Neural cell (in vitro differentiated cells): ENCODE measurements around the gene SPN. TPM values are rescaled to one million over a fixed set of nuclear protein-coding genes. Genes with fewer than 3 reads are reported as not detected.

ENCODE experiments used
- H2AFZ ChIP-seq: fragments of 200-600, 300-800 bp; sonication (generic), shearing (Covaris generic); 2 replicates; pipeline ENCODE4 v1.6.0; 2014; ENCODE audit warnings: low read depth, mild to moderate bottlenecking, antibody characterized with exemption, low read length, moderate library complexity
- H3F3A ChIP-seq: fragments of 200-600 bp; shearing (Covaris generic); 2 replicates; pipeline ENCODE4 v1.6.1; 2016; ENCODE audit warnings: mild to moderate bottlenecking, moderate library complexity, mixed read lengths, antibody characterized with exemption, low read length; ENCODE audit not compliant: insufficient read depth, poor library complexity, severe bottlenecking
- H3K27ac ChIP-seq: fragments of 200-600, 300-800 bp; sonication (generic), shearing (Covaris generic); 2 replicates; pipeline ENCODE4 v1.5.1; 2014; ENCODE audit warnings: mild to moderate bottlenecking, low read length, moderate library complexity
- H3K27me3 ChIP-seq: fragments of 300-800, 200-600 bp; sonication (generic), shearing (Covaris generic); 2 replicates; pipeline ENCODE4 v1.6.0; 2014; ENCODE audit warnings: mild to moderate bottlenecking, low read depth, low read length, moderate library complexity; ENCODE audit not compliant: insufficient read depth
- H3K36me3 ChIP-seq: fragments of 300-800, 200-600 bp; sonication (generic), shearing (Covaris generic); 2 replicates; pipeline ENCODE4 v1.5.1; 2014; ENCODE audit warnings: mild to moderate bottlenecking, antibody characterized with exemption, low read length, moderate library complexity; ENCODE audit not compliant: insufficient read depth
- H3K4me2 ChIP-seq: fragments of 300-800, 200-600 bp; sonication (generic), shearing (Covaris generic); 2 replicates; pipeline ENCODE4 v1.6.0; 2014; ENCODE audit warnings: mild to moderate bottlenecking, low read length
- H3K4me3 ChIP-seq: fragments of 300-800, 200-600 bp; sonication (generic), shearing (Covaris generic); 2 replicates; pipeline ENCODE4 v1.5.1; 2014; ENCODE audit warnings: mild to moderate bottlenecking, low read length, moderate library complexity
- H3K79me2 ChIP-seq: fragments of 200-600 bp; shearing (Covaris generic); replicated peaks from 2 replicates; pipeline ENCODE4 v1.6.0; 2014; ENCODE audit warnings: mild to moderate bottlenecking, low read length, moderate library complexity; ENCODE audit not compliant: insufficient read depth
- H3K9ac ChIP-seq: fragments of 300-800, 200-600 bp; sonication (generic), shearing (Covaris generic); 2 replicates; pipeline ENCODE4 v1.6.1; 2016; ENCODE audit warnings: mild to moderate bottlenecking, low read length, mixed read lengths
- H3K9me2 ChIP-seq: fragments of 200-600 bp; shearing (Covaris generic); 2 replicates; pipeline ENCODE4 v1.6.1; 2016; ENCODE audit warnings: mild to moderate bottlenecking, low read length, mixed read lengths; ENCODE audit not compliant: insufficient read depth
- H3K9me3 ChIP-seq: fragments of 200-600, 300-800 bp; sonication (generic), shearing (Covaris generic); 2 replicates; pipeline ENCODE4 v1.6.1; 2016; ENCODE audit warnings: mild to moderate bottlenecking, mixed run types, low read length, moderate library complexity, mixed read lengths
- H4K20me1 ChIP-seq: fragments of 200-600 bp; shearing (Covaris generic); 2 replicates; pipeline ENCODE4 v1.6.1; 2016; ENCODE audit warnings: mild to moderate bottlenecking, mixed run types; ENCODE audit not compliant: insufficient read depth
- EP300 ChIP-seq: fragments of 450-650 bp; conservative IDR thresholded peaks from 2 replicates; pipeline ENCODE4 v1.6.1; 2014; ENCODE audit warnings: antibody characterized with exemption, mild to moderate bottlenecking, moderate library complexity; ENCODE audit not compliant: poor library complexity, severe bottlenecking
- EZH2 ChIP-seq: fragments of 200-600, 300-800 bp; shearing (Covaris generic), sonication (generic); IDR thresholded peaks from 2 replicates; pipeline ENCODE4 v1.6.1; 2014; ENCODE audit warnings: antibody characterized with exemption, low read length, borderline replicate concordance, mild to moderate bottlenecking; ENCODE audit not compliant: insufficient read depth, poor library complexity, severe bottlenecking
- MXI1 ChIP-seq: fragments of 450-650 bp; conservative IDR thresholded peaks from 2 replicates; pipeline ENCODE4 v1.6.1; 2014; ENCODE audit warnings: antibody characterized with exemption, mild to moderate bottlenecking; ENCODE audit not compliant: poor library complexity, severe bottlenecking
- POLR2AphosphoS5 ChIP-seq: IDR thresholded peaks from 2 replicates; pipeline ENCODE4 v1.6.1; 2012
- RAD21 ChIP-seq: fragments of 450-650 bp; conservative IDR thresholded peaks from 2 replicates; pipeline ENCODE4 v1.6.1; 2014; ENCODE audit warnings: antibody characterized with exemption, mild to moderate bottlenecking, moderate library complexity
- REST ChIP-seq: IDR thresholded peaks from 2 replicates; pipeline ENCODE4 v1.6.1; 2012; ENCODE audit warnings: borderline replicate concordance
- SMC3 ChIP-seq: fragments of 450-650 bp; conservative IDR thresholded peaks from 2 replicates; pipeline ENCODE4 v1.6.1; 2014; ENCODE audit warnings: antibody characterized with exemption, mild to moderate bottlenecking, moderate library complexity; ENCODE audit not compliant: poor library complexity
- TAF1 ChIP-seq: IDR thresholded peaks from 2 replicates; pipeline ENCODE4 v1.6.1; 2012; ENCODE audit warnings: low read depth
- polyA plus RNA-seq: library from polyadenylated mRNA; depleted of rRNA; stranded (reverse); fragments of >200 nt; gene quantifications from 2 replicates; pipeline ENCODE4 v1.2.3, GENCODE V29; 2014
- TF ChIP-seq, protein P1 (sequence below): fragments of 450-650 bp; IDR thresholded peaks from 2 replicates; pipeline ENCODE4 v1.5.1; 2014; ENCODE audit warnings: antibody characterized with exemption, mild to moderate bottlenecking, moderate library complexity; ENCODE audit not compliant: poor library complexity, severe bottlenecking

Gene SPN
- polyA plus RNA-seq, 1 donor from 2014 or later: 0.09 TPM

DNA sequence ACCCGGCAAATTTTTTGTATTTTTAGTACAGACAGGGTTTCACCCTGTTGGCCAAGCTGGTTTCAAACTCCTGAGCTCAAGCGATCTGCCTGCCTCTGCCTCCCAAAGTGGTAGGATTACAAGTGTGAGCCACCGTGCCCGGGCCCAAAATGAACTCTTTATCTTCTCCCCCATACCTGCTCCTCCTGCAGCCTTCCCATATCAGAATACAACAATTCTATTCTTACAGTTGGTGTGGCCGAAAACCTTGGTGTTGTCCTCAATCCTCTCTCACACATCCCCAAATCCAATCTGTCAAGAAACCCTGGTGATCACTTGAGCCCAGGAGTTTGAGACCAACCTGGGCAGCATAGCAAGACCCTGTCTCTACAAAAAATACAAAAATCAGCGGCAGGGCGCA is 19.5 kb upstream of the SPN start (continued):
- no peak for TF ChIP-seq REST
- TF ChIP-seq RAD21: no peak

DNA sequence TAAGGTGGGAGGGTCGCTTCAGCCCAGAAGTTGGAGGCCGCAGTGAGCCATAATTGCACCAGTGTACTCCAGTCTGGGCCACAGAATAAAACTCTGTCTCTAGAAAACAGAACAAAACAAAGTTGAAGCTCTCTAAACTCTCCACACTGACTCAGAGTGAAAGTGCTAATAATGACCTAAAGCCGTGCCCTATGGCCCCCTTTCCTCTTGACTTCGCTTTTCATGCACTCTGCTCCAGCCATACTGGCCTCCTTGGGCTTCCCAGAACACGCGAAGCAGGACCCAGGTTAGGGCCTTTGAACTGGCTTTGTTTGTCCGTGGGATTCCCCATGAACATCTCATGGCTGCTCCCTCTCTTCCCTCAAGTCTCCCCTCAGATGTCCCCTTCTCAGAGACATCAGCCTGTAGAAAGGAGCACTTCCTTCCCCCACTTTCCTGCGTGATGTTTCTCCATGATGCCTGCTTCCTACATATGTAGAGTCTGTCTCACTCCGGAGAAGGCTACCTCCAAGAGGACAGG is 18.6 kb upstream of the SPN start:
- no peaks in the 10 kb centered on the region for H3K36me3 ChIP-seq
- H3F3A ChIP-seq: no peaks in the 10 kb centered on the region
- no peaks in the 10 kb centered on the region for H4K20me1 ChIP-seq
- TF ChIP-seq, protein P1, sequence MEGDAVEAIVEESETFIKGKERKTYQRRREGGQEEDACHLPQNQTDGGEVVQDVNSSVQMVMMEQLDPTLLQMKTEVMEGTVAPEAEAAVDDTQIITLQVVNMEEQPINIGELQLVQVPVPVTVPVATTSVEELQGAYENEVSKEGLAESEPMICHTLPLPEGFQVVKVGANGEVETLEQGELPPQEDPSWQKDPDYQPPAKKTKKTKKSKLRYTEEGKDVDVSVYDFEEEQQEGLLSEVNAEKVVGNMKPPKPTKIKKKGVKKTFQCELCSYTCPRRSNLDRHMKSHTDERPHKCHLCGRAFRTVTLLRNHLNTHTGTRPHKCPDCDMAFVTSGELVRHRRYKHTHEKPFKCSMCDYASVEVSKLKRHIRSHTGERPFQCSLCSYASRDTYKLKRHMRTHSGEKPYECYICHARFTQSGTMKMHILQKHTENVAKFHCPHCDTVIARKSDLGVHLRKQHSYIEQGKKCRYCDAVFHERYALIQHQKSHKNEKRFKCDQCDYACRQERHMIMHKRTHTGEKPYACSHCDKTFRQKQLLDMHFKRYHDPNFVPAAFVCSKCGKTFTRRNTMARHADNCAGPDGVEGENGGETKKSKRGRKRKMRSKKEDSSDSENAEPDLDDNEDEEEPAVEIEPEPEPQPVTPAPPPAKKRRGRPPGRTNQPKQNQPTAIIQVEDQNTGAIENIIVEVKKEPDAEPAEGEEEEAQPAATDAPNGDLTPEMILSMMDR: no peak
- TF ChIP-seq TAF1: no peak
- no peak for TF ChIP-seq EP300
- TF ChIP-seq MXI1: no peak
- no peak for TF ChIP-seq REST
- TF ChIP-seq POLR2AphosphoS5: no peak
- no peak for TF ChIP-seq SMC3
- TF ChIP-seq EZH2: no peak
- no peak for TF ChIP-seq RAD21
- H3K9ac ChIP-seq: no peak overlapping the region
- no peak overlapping the region for H3K27ac ChIP-seq
- H3K9me2 ChIP-seq: no peaks in the 10 kb centered on the region
- H3K27me3 ChIP-seq: no peaks in the 10 kb centered on the region
- no peak overlapping the region for H3K4me2 ChIP-seq
- H3K79me2 ChIP-seq: no peaks in the 10 kb centered on the region
- no peaks in the 10 kb centered on the region for H3K9me3 ChIP-seq
- no peak overlapping the region for H3K4me3 ChIP-seq
- no peak overlapping the region for H2AFZ ChIP-seq
